ENCODE results near the gene MFAP4.

MFAP4 gene

GRCh38 chr17:19409509-19409908 is 22.5 kb upstream of the MFAP4 start:
- no peak for DNase-seq (ENCODE audit: low spot score)

GRCh38 chr17:19409066-19409465 is 22.1 kb upstream of the MFAP4 start:
- no peak for DNase-seq (ENCODE audit: low spot score)

- no peak for DNase-seq (ENCODE audit: low spot score)
Observed at GRCh38 chr17:19408346-19408710, 21.3 kb upstream of the MFAP4 start.

- no peak for DNase-seq (ENCODE audit: low spot score)
Observed at GRCh38 chr17:19407601-19408345, 20.8 kb upstream of the MFAP4 start.

GRCh38 chr17:19405114-19405513 is 18.1 kb upstream of the MFAP4 start:
- DNase-seq (ENCODE audit: low spot score): no peak

- no peak for DNase-seq (ENCODE audit: low spot score)
Observed at GRCh38 chr17:19404264-19404663, 17.3 kb upstream of the MFAP4 start.

- no peak for DNase-seq (ENCODE audit: low spot score)
Observed at GRCh38 chr17:19403021-19403420, 16.0 kb upstream of the MFAP4 start.

- DNase-seq (ENCODE audit: low spot score): no peak
Observed at GRCh38 chr17:19402171-19402570, 15.2 kb upstream of the MFAP4 start.

GRCh38 chr17:19401321-19402010 is 14.5 kb upstream of the MFAP4 start:
- DNase-seq (ENCODE audit: low spot score): no peak

GRCh38 chr17:19399750-19400450 is 12.9 kb upstream of the MFAP4 start:
- no peak for DNase-seq (ENCODE audit: low spot score)

GRCh38 chr17:19398301-19399181 is 11.6 kb upstream of the MFAP4 start:
- DNase-seq (ENCODE audit: low spot score): no peak

GRCh38 chr17:19397556-19398041 is 10.6 kb upstream of the MFAP4 start:
- DNase-seq (ENCODE audit: low spot score): no peak

- DNase-seq (ENCODE audit: low spot score): no peak
Observed at GRCh38 chr17:19392303-19392702, 5.3 kb upstream of the MFAP4 start.

GRCh38 chr17:19391432-19391831 is 4.4 kb upstream of the MFAP4 start:
- DNase-seq (ENCODE audit: low spot score): no peak

- no peak for DNase-seq (ENCODE audit: low spot score)
Observed at GRCh38 chr17:19390951-19391350, 4.0 kb upstream of the MFAP4 start.

- DNase-seq (ENCODE audit: low spot score): no peak
Observed at GRCh38 chr17:19388791-19389785, 2.1 kb upstream of the MFAP4 start.

GRCh38 chr17:19387921-19388521 is 1.0 kb upstream of the MFAP4 start:
- DNase-seq (ENCODE audit: low spot score): no peak

GRCh38 chr17:19386051-19386929 is 700 bp downstream of the MFAP4 start:
- no peak for DNase-seq (ENCODE audit: low spot score)

- DNase-seq (ENCODE audit: low spot score): no peak
Observed at GRCh38 chr17:19385521-19385983, 1.4 kb downstream of the MFAP4 start.
